Kidney (tissue), 14 donors: Measurements from ENCODE around the gene EHBP1. TPM values are rescaled to one million over a fixed set of nuclear protein-coding genes. Genes with fewer than 3 reads are reported as not detected.
A peak's percentile ranks its signal among the peaks of the same experiment; 100 is the strongest.

Experiments
- DNase-seq, 5 donors: peaks; one replicate each; pipeline ENCODE4 v3.0.0-alpha.2; 2013 to 2020
- FAIRE-seq: peaks from 2 replicates; lab custom pipeline; 2012; peaks lifted over from hg19 to GRCh38; lab: Jason Lieb, UNC
- H3K27ac ChIP-seq, 2 donors: one replicate each; pipeline ENCODE4 v1.7.0; 2013; ENCODE audit warnings: low read depth in 2 of 2, low read length in 2 of 2, inconsistent platforms in 1 of 2
- H3K27me3 ChIP-seq: one replicate; pipeline ENCODE4 v1.7.1; 2013; ENCODE audit warnings: low read length, inconsistent platforms; ENCODE audit not compliant: control insufficient read depth, insufficient read depth
- H3K36me3 ChIP-seq, 3 donors: one replicate each; pipeline versions ENCODE4 v1.7.0 to v1.7.1; 2013; ENCODE audit warnings: low read length in 3 of 3, control low read depth in 1 of 3, inconsistent platforms in 1 of 3; ENCODE audit not compliant: insufficient read depth in 3 of 3, control insufficient read depth in 2 of 3
- H3K4me1 ChIP-seq, 3 donors: one replicate each; pipeline versions ENCODE4 v1.7.0 to v1.7.1; 2013; ENCODE audit warnings: low read length in 3 of 3, inconsistent platforms in 1 of 3, low read depth in 1 of 3; ENCODE audit not compliant: control insufficient read depth in 2 of 3, insufficient read depth in 2 of 3
- H3K4me3 ChIP-seq, 3 donors: one replicate each; pipeline versions ENCODE4 v1.7.0 to v1.8.1; 2013; ENCODE audit warnings: low read length in 3 of 3, control low read depth in 1 of 3, inconsistent platforms in 1 of 3
- H3K9ac ChIP-seq, 3 donors: one replicate each; pipeline versions ENCODE4 v1.7.0 to v1.7.1; 2013; ENCODE audit warnings: low read length in 3 of 3, control low read depth in 1 of 3, inconsistent platforms in 1 of 3
- H3K9me3 ChIP-seq, 3 donors: one replicate each; pipeline versions ENCODE4 v1.7.0 to v1.7.1; 2013; ENCODE audit warnings: low read length in 3 of 3, control low read depth in 1 of 3, inconsistent platforms in 1 of 3; ENCODE audit not compliant: control insufficient read depth in 2 of 3, insufficient read depth in 1 of 3
- CTCF ChIP-seq: IDR thresholded peaks from 3 replicates; pipeline ENCODE4 v1.5.1; 2012; ENCODE audit warnings: mild to moderate bottlenecking, moderate library complexity, borderline replicate concordance; ENCODE audit not compliant: insufficient read depth; ENCODE audit errors: extremely low read depth
- intact Hi-C: fragments of 100-400 bp; cut with DNase I; formaldehyde crosslinking; loops from one replicate; pipeline ENCODE4 v1.11.1; 2022
- polyA plus RNA-seq: library from polyadenylated mRNA; stranded (reverse); fragments of 350-450 nt; fragmentation: Illumina TruSeq; extraction: RNeasy Lipid Tissue Mini Kit (QIAGEN cat#74804); gene quantifications from one replicate; pipeline ENCODE4 v1.2.3, GENCODE V29; 2014; ENCODE audit warnings: low read depth, low replicate concordance; ENCODE audit not compliant: insufficient read depth
- total RNA-seq: library from RNA; stranded (reverse); fragmentation: NEBNext Ultra II Directional; extraction: Animal tissue kit (Norgen Biotek cat#: 25700); gene quantifications from one replicate; pipeline ENCODE4 v1.2.1, GENCODE V29; 2021
- donor health status: control.
- donor health status: control.
- donor health status: control.
- donor health status: control.
- donor health status: control.
- donor health status: DM: yes; HTN: yes; CAD: no.
- donor health status: Normal renal cell carcinoma (clear cell type).

The EHBP1 gene
- total and polyA plus RNA-seq, 2 donors from 2014 or later, result 12.5 to 42.7 TPM

- no peaks in the 10 kb centered on the region for H3K36me3 ChIP-seq
- no peaks in the 10 kb centered on the region for H3K27me3 ChIP-seq
- no peak overlapping the region for H3K9ac ChIP-seq
- FAIRE-seq, result no peak
- no peak for TF ChIP-seq CTCF
- H3K4me3 ChIP-seq, result no peak overlapping the region
- no peaks in the 10 kb centered on the region for H3K9me3 ChIP-seq
- DNase-seq, result no peak
- intact Hi-C loops, result no loop called here
- no peak overlapping the region for H3K27ac ChIP-seq
- H3K4me1 ChIP-seq, result no peaks in the 10 kb centered on the region
These were observed 40.1 kb upstream of the EHBP1 start for GRCh38 chr2:62665446-62665845.

- intact Hi-C loops, result no loop called here
- FAIRE-seq (no peak), DNase-seq (no peak)
- peaks cover 0 to 15% (median 7%) of the 10 kb centered on the region in 3 donors for H3K4me1 ChIP-seq
- no peak for TF ChIP-seq CTCF
- H3K4me3 ChIP-seq, result no peak overlapping the region
- H3K27ac ChIP-seq, result no peak overlapping the region
- H3K27me3 ChIP-seq, result no peaks in the 10 kb centered on the region
- no peaks in the 10 kb centered on the region for H3K36me3 ChIP-seq
- H3K9ac ChIP-seq, result no peak overlapping the region
- H3K9me3 ChIP-seq, result no peaks in the 10 kb centered on the region
These were observed 36.3 kb upstream of the EHBP1 start for GRCh38 chr2:62669180-62669579.

- intact Hi-C loops, result no loop called here
- DNase-seq (peak in 4 of 5 donors; percentile 36 to 78 (median 48)), FAIRE-seq (peak; percentile 17)
- Histone ChIP-seq H3K9me3 (no peaks in the 10 kb centered on the region), H3K27me3 (no peaks in the 10 kb centered on the region), H3K27ac (no peak overlapping the region), H3K4me1 (peaks cover 0 to 15% (median 7%) of the 10 kb centered on the region in 3 donors), H3K9ac (no peak overlapping the region), H3K4me3 (no peak overlapping the region), H3K36me3 (no peaks in the 10 kb centered on the region)
- TF ChIP-seq CTCF, result no peak
These were observed 32.9 kb upstream of the EHBP1 start for GRCh38 chr2:62672601-62673000.

GRCh38 chr2:62675062-62675461 lies 30.5 kb upstream of the EHBP1 start:
- H3K9me3 ChIP-seq, result no peaks in the 10 kb centered on the region
- TF ChIP-seq CTCF, result no peak
- H3K36me3 ChIP-seq, result no peaks in the 10 kb centered on the region
- H3K9ac ChIP-seq, result no peak overlapping the region
- DNase-seq, result no peak
- no peak overlapping the region for H3K27ac ChIP-seq
- intact Hi-C loops, result no loop called here
- H3K4me1 ChIP-seq, result peaks cover 0 to 15% (median 7%) of the 10 kb centered on the region in 3 donors
- no peaks in the 10 kb centered on the region for H3K27me3 ChIP-seq
- H3K4me3 ChIP-seq, result no peak overlapping the region
- FAIRE-seq, result no peak
